ENCODE data around the gene ITPKB.
A peak's percentile ranks its signal among the peaks of the same experiment; 100 is the strongest.

ITPKB gene

GRCh38 chr1:226662642-226663326 lies 76.3 kb downstream of the ITPKB start:
- peak; percentile 92 for DNase-seq

GRCh38 chr1:226661965-226662364 lies 77.1 kb downstream of the ITPKB start:
- DNase-seq: no peak

GRCh38 chr1:226661271-226661670 lies 77.8 kb downstream of the ITPKB start:
- no peak for DNase-seq

- DNase-seq: no peak
These were observed 78.5 kb downstream of the ITPKB start for GRCh38 chr1:226660410-226661182.

- DNase-seq: no peak
These were observed 79.4 kb downstream of the ITPKB start for GRCh38 chr1:226659641-226660040.

GRCh38 chr1:226659136-226659535 lies 79.9 kb downstream of the ITPKB start:
- no peak for DNase-seq

- DNase-seq: no peak
These were observed 80.4 kb downstream of the ITPKB start for GRCh38 chr1:226658546-226659125.

- no peak for DNase-seq
These were observed 81.1 kb downstream of the ITPKB start for GRCh38 chr1:226657895-226658545.

- no peak for DNase-seq
These were observed 82.3 kb downstream of the ITPKB start for GRCh38 chr1:226656601-226657277.

GRCh38 chr1:226656201-226656600 lies 82.9 kb downstream of the ITPKB start:
- DNase-seq: no peak

GRCh38 chr1:226655251-226656163 lies 83.6 kb downstream of the ITPKB start:
- no peak for DNase-seq

- DNase-seq: no peak
These were observed 84.4 kb downstream of the ITPKB start for GRCh38 chr1:226654668-226655055.

GRCh38 chr1:226654046-226654667 lies 84.9 kb downstream of the ITPKB start:
- DNase-seq: peak; percentile 47

GRCh38 chr1:226653311-226653921 lies 85.7 kb downstream of the ITPKB start:
- DNase-seq: no peak

GRCh38 chr1:226652613-226653012 lies 86.5 kb downstream of the ITPKB start:
- no peak for DNase-seq

GRCh38 chr1:226651732-226652105 lies 87.4 kb downstream of the ITPKB start:
- no peak for DNase-seq

- no peak for DNase-seq
These were observed 87.9 kb downstream of the ITPKB start for GRCh38 chr1:226651041-226651731.

- DNase-seq: no peak
These were observed 88.7 kb downstream of the ITPKB start for GRCh38 chr1:226650236-226650841.

GRCh38 chr1:226649780-226650179 lies 89.3 kb downstream of the ITPKB start:
- DNase-seq: no peak

- DNase-seq: no peak
These were observed 89.8 kb downstream of the ITPKB start for GRCh38 chr1:226649244-226649643.

Measured in kidney glomerular epithelial cell (primary cell).